Measurements from ENCODE around the gene SLC25A53.

GRCh38 chrX:104187931-104188330 is 31.1 kb upstream of the SLC25A53 start:
- TF ChIP-seq POLR2A (IDR thresholded peaks at IDR 0.05) (no peak), CTCF (IDR thresholded peaks at IDR 0.05) (no peak), POLR2AphosphoS5 (IDR thresholded peaks at IDR 0.05; ENCODE audit: insufficient read depth in 1 of 2, low read depth in 1 of 2) (no peak)
